HG03095 (cell line): ENCODE measurements around the gene PEX6.

Experiments
- ATAC-seq: cut with Tn5 transposase; IDR thresholded peaks from one replicate; pipeline ENCODE4 v1.9.1; 2021; ENCODE audit warnings: moderate library complexity; ENCODE audit not compliant: unreplicated experiment

The PEX6 gene, protein sequence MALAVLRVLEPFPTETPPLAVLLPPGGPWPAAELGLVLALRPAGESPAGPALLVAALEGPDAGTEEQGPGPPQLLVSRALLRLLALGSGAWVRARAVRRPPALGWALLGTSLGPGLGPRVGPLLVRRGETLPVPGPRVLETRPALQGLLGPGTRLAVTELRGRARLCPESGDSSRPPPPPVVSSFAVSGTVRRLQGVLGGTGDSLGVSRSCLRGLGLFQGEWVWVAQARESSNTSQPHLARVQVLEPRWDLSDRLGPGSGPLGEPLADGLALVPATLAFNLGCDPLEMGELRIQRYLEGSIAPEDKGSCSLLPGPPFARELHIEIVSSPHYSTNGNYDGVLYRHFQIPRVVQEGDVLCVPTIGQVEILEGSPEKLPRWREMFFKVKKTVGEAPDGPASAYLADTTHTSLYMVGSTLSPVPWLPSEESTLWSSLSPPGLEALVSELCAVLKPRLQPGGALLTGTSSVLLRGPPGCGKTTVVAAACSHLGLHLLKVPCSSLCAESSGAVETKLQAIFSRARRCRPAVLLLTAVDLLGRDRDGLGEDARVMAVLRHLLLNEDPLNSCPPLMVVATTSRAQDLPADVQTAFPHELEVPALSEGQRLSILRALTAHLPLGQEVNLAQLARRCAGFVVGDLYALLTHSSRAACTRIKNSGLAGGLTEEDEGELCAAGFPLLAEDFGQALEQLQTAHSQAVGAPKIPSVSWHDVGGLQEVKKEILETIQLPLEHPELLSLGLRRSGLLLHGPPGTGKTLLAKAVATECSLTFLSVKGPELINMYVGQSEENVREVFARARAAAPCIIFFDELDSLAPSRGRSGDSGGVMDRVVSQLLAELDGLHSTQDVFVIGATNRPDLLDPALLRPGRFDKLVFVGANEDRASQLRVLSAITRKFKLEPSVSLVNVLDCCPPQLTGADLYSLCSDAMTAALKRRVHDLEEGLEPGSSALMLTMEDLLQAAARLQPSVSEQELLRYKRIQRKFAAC

DNA sequence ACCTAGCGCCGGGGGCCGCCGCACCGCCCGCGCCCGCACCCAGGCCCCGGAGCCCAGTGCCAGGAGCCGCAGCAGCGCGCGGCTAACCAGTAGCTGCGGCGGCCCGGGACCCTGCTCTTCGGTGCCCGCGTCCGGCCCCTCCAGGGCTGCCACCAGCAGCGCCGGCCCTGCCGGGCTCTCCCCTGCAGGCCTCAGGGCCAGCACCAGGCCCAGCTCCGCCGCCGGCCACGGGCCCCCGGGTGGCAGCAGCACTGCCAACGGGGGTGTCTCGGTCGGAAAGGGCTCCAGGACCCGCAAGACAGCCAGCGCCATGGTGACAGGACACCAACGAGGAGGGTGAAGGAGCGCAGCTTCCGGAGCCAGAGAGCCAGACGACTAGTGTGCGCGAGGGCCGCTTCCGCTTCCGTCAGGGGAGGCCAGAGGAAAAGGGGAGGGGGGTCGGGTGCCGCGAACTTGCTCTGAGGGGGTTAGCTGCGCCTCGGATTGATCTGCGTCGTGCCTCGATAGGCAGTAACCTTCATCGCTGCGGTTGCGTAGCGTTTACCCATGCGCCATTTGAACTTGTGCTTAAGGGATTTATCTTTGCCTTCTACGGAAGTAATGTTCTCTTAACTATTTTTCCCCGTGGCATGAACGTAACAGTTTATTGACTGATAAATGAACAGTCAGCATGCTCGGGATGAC is at the start of gene PEX6:
Gene PEX6 (minus strand): TSS at position 343 of the 684 bp plus-strand sequence. CDS start 31 bp downstream, at position 312.
- peak; percentile 93 for ATAC-seq

GRCh38 chr6:43026365-43026764 is 47.4 kb upstream of the PEX6 start:
- ATAC-seq, result no peak

DNA sequence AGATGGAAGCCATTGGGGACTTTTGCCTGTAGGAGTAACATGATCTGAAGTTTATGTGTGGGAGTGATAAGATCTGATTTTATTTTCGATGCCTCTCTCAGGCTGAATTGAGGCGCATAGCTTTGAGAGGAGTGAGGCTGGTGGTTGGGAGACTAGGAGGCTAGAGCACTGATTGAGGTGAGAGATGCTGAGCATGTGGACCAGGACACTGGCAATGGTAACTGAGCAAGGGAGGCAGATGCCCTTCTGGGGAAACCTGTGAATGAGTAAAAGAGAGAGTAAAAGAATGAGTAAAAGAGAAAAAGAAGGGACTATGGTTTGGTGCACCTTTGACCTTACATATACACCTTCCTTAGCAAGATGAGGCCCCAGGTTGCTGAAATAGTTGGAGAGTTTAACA is 45.5 kb upstream of the PEX6 start:
- no peak for ATAC-seq

DNA sequence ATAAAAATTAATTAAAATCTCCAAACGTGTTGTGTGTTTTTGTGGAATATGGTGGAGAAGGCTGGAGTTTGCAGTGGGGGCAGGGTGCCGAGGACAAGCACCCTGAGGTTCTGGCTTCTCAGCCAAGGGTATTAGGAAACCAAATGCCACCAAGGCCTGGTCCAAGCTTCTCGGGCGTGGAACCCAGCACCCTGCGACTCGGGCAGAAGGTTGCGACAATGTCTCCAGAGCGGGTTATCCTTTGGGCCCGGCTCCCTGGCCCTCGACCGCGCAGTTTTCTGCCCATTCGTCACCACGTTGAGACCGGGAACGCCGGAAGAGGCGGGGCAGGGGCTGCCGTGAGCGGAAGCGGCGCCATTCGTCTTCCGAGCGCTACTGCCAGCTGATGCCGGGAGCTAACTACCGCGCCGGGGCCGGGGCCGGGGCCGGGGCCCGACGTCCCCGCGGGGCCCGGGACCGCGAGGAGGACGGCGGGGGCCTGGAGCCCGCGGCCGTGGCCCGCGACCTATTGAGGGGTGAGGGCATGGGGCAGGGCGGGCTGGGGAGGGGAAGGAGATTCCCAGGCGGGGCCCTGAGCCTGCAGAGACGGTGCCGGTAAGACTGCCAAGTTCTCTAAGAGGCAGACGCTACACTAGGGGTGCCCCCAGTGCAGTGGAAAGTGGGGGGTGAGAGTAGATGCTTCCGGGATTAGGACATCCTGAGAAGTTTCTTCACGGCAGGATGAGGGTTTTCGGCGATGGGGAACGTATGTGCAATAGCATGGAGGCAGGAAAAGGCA is 42.5 kb upstream of the PEX6 start, which contains the start of gene RRP36:
Gene RRP36 (plus strand): TSS at position 354 of the 778 bp plus-strand sequence. CDS start 32 bp downstream, at position 386.
- ATAC-seq, result peak; percentile 61

GRCh38 chr6:43020847-43021246 is 41.9 kb upstream of the PEX6 start:
- ATAC-seq, result no peak

- no peak for ATAC-seq
These were observed 41.2 kb upstream of the PEX6 start for GRCh38 chr6:43020052-43020705.

- no peak for ATAC-seq
These were observed 40.2 kb upstream of the PEX6 start for GRCh38 chr6:43019152-43019551.

GRCh38 chr6:43016943-43017334 is 38.0 kb upstream of the PEX6 start:
- no peak for ATAC-seq

DNA sequence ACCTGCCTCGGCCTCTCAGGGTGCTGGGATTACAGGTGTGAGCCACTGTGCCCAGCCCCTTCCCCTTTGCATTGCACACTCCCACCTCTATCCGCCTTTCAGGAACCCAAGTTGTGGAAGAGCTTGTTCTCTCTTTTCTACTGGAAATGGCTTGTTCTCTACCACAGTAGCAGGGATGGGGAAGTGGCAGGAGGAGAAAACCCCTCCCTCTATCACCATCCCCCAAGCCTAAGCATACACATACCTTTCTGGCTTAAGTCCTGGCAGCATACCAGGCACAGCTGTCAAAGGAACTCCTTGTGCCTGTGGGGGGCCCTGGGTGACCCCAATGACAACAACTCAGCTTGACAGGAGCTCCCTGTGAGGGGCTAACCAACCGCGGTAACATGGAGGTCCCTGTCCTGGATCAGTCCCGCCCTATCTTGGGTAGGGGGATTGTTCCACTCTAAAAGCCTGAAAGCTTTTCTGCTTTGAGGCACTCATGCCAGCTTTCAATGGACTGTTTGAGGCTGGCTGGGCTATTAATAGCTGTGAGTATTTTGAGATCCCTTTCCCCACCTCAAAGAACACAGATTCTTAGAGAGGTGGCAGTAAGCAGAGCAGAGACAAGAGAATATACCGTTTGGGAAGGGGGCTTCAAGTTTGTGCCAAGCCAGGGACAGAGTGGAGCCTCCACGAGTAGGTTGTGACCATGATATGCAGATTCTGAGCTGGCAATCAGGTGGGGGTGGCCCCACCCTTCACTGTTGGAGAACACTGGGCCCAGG is 37.4 kb upstream of the PEX6 start:
- ATAC-seq, result no peak

- ATAC-seq, result no peak
These were observed 35.5 kb upstream of the PEX6 start for GRCh38 chr6:43014434-43014909.

DNA sequence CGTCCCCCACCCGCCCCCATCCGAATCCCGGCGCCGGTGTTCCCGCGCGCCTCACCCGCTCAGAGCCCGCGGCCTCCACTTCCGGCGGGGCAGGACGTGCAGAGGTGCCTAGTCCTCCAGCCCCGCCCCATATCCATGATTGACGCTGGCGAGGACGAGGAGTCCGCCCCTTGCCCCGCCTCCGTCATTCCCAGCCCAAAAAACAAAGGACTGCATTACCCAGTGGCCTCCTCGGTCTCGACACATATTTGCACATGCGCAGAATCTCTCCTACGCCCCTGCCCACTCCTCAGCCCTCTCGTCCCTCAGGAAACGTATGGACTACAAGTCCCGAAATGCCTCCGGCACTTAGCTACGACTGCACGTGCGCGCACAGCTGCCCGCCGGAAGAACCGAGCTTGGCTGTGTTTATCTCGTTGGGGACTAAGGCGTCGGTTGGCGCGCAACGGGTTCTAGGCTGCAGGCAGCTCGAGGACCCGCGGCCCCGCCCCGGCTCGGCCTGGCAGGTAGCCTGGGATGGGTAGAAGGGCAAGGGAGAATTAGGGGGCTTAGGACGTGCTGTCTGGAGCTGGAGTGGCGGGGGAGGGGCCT is 35.0 kb upstream of the PEX6 start, which contains the start of the genes KLHDC3 and MEA1:
Gene KLHDC3 (plus strand): TSS at position 407 of the 591 bp plus-strand sequence. CDS start 2,944 bp downstream, outside the sequence.
Gene MEA1 (minus strand): TSS at position 104 of the 591 bp plus-strand sequence. CDS start 133 bp downstream, outside the sequence.
- ATAC-seq, result peak; percentile 88

- ATAC-seq, result peak; percentile 3
These were observed 34.3 kb upstream of the PEX6 start for GRCh38 chr6:43013097-43013842.

GRCh38 chr6:43012364-43012763 is 33.4 kb upstream of the PEX6 start:
- no peak for ATAC-seq

DNA sequence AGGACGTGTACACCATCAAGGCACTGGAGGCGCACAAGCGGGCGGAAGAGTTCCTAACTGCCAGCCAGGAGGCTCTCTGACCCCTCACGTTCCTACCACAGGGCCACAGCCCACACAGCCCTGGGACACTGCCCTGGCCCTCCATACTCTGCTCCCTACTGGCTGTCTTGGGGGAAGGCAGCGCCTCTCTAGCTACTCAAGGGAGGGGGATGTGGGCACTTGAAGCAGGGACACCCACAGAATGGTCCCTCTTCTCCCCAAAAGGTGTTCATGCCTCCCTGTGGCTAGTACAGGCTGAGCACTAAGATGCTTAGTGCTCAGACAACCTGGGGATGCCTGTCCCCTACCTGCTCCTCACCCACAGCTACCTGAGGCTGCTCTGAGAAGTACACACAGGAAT is 32.2 kb upstream of the PEX6 start:
- ATAC-seq, result no peak

DNA sequence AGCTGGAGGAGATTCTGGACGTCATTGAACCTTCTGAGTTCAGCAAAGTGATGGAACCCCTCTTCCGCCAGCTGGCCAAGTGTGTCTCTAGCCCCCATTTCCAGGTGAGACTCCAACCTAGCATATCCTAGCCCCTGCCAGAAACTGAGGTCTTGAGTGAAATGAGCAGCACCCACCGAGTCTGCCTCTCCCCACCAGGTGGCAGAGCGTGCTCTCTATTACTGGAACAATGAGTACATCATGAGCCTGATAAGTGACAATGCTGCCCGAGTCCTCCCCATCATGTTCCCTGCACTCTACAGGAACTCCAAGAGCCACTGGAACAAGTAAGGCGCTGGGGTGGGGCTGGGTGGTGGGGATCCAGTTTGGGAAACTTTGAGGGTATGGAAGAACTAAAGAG is 30.1 kb upstream of the PEX6 start:
- ATAC-seq, result no peak

DNA sequence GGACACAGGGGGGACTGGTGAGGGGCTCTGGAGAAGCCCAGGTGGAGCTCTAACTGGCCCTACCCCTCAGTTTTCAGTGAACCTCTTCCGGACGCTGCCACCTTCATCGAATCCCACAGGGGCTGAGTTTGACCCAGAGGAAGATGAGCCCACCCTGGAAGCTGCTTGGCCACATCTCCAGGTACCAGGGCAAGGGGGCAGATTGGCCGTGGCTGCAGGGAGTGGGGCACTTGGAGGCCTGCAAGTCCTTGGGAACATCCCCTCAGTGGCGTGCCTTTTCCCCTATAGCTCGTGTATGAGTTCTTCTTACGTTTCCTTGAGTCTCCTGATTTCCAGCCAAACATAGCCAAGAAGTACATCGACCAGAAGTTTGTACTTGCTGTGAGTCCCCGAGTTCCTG is 28.1 kb upstream of the PEX6 start:
- ATAC-seq, result no peak

DNA sequence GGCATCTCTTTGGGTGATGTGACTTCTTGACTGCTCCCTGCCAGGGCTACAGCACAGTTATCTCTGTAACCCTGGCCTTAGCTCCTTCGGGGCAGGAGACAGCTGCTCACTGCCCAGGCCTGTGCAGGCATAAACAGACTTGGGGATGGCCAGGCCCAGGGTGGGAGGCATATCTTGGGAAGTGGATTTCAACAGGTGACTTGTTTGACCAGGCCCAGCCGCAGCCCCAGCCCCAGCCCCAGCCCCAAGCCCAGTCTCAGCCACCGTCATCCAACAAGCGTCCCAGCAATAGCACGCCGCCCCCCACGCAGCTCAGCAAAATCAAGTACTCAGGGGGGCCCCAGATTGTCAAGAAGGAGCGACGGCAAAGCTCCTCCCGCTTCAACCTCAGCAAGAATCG is 27.3 kb upstream of the PEX6 start:
- no peak for ATAC-seq
